Measurements from ENCODE around the gene KMT2B.

GRCh38 chr19:35755131-35755549 lies 37.3 kb downstream of the KMT2B start:
- TF ChIP-seq CTCF (tag by site-specific recombination; IDR thresholded peaks at IDR 0.05) (no peak), ZNF626 (tag by site-specific recombination; IDR thresholded peaks at IDR 0.05) (no peak), ZNF704 (tag by site-specific recombination; IDR thresholded peaks at IDR 0.05) (no peak), ZNF16 (tag by site-specific recombination; IDR thresholded peaks at IDR 0.05; ENCODE audit: low read depth) (no peak), HOXA7 (CRISPR knock-in tag; IDR thresholded peaks at IDR 0.05; ENCODE audit: borderline replicate concordance) (no peak)
